Measurements from ENCODE around the gene NMNAT3. TPM values are rescaled to one million over a fixed set of nuclear protein-coding genes. Genes with fewer than 3 reads are reported as not detected.

The NMNAT3 gene
- total and polyA plus RNA-seq, 5 experiments from 2014 or later, result 2.9 to 8.8 (median 5.8) TPM

Other genes with a start within 250 kb of the NMNAT3 start
- not detected for gene RBP2, start 201.5 kb downstream of the NMNAT3 start, total RNA-seq
- not detected for gene RBP2, start 201.5 kb downstream of the NMNAT3 start, polyA plus RNA-seq
- gene RBP1, start 138.2 kb downstream of the NMNAT3 start, total RNA-seq, result not detected
- gene RBP1, start 138.2 kb downstream of the NMNAT3 start, polyA plus RNA-seq, result not detected

All from naive thymus-derived CD8-positive, alpha-beta T cell (primary cell).